Body of pancreas (tissue), 4 donors: ENCODE results near the gene EVL. TPM values are rescaled to one million over a fixed set of nuclear protein-coding genes. Genes with fewer than 3 reads are reported as not detected.

Experiments used
- ATAC-seq: fragments of 150-250 bp; one replicate; pipeline ENCODE4 v1.9.1; 2016
- DNase-seq, 4 donors: peaks; one replicate each; pipeline ENCODE4 v3.0.0-alpha.2; 2019
- H3K27ac ChIP-seq, 4 donors: fragments of 200-600 bp; sonication (generic); 1 replicate in 3 of 4; 2 replicates in 1 of 4; pipeline versions ENCODE4 v1.5.1 to v1.6.1; 2016 to 2019; ENCODE audit warnings: mild to moderate bottlenecking in 1 of 4, mixed read lengths in 1 of 4, moderate library complexity in 1 of 4
- H3K27me3 ChIP-seq, 2 donors: fragments of 200-600 bp; sonication (generic); one replicate each; pipeline ENCODE4 v1.6.0; 2016; ENCODE audit warnings: mild to moderate bottlenecking in 1 of 2
- H3K36me3 ChIP-seq, 2 donors: fragments of 200-600 bp; sonication (generic); replicated peaks in 1 of 2; 2 replicates each; pipeline ENCODE4 v1.5.1; 2016; ENCODE audit warnings: low read depth in 2 of 2; ENCODE audit not compliant: insufficient read depth in 1 of 2
- H3K4me1 ChIP-seq: fragments of 200-600 bp; sonication (generic); one replicate; pipeline ENCODE4 v1.6.0; 2016
- H3K4me3 ChIP-seq, 2 donors: fragments of 200-600 bp; sonication (generic); 1 replicate in 1 of 2; 2 replicates in 1 of 2; pipeline ENCODE4 v1.5.1; 2016 to 2019
- H3K9me3 ChIP-seq, 3 donors: fragments of 200-600 bp; sonication (generic); 1 replicate in 2 of 3; 2 replicates in 1 of 3; pipeline ENCODE4 v1.5.1; 2016
- CTCF ChIP-seq, 7 experiments: fragments of 450-650 bp in 4 of 7; fragments of 200-600 bp in 3 of 7; sonication (generic) in 3 of 7; IDR thresholded peaks; one replicate each; pipeline ENCODE4 v1.5.1; 2016 to 2019; ENCODE audit warnings: antibody characterized with exemption in 7 of 7
- POLR2A ChIP-seq, 3 donors: fragments of 450-650 bp; IDR thresholded peaks; one replicate each; pipeline ENCODE4 v1.6.1; 2016; ENCODE audit warnings: antibody characterized with exemption in 3 of 3, mild to moderate bottlenecking in 2 of 3
- WGBS, 2 donors: methylation state at CpG; one replicate each; pipeline ENCODE4 v1.1.5; 2017; 5-methylcytosine and 5-hydroxymethylcytosine counted together
- intact Hi-C: fragments of 100-400 bp; cut with DNase I; formaldehyde crosslinking; loops from one replicate; pipeline ENCODE4 v1.15.1; 2023
- total RNA-seq, 2 donors: library from RNA; depleted of rRNA; stranded (reverse); fragments of >200 nt; gene quantifications; one replicate each; pipeline ENCODE4 v1.1.0, GENCODE V29; 2016

EVL gene
- total RNA-seq, 2 donors from 2014 or later = 22.3 to 57.7 TPM

DNA sequence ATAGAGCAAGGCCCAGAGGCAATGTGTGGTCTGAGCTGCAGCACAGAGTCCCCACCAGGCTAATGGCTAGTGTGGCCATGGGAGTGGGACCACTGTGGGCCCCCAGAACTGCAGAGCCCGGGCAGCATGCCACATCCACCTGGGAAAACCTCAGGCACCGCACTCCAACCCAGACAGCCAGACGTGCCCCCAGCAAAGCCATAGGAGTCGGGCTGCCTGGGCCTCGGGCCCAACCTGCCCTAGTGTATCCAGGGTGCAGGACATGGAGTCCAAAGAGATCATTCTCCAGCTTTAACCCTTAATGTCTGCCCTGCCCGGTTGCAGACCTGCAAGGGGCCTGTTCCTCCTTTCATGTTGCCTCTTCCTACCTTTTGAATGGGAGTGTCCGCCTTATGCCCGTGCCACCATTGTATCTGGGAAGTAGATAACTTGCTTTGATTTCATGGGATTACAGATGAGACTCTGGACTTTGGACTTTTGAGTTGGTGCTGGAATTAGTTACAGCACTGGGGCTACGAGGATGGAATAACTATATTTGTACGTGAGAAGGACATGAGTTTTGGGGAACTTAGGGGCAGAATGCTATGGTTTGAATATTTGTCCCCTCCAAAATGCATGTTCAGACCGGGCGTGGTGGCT lies 123.3 kb downstream of the EVL start:
- no peak for DNase-seq
- 88 to 89% methylated on average over 7 to 12 of the region's 12 CpGs for WGBS, 2 donors
- ATAC-seq = no peak
- Histone ChIP-seq H3K9me3 (no peaks in the 10 kb centered on the region), H3K4me3 (no peak overlapping the region), H3K4me1 (peaks cover 18% of the 10 kb centered on the region), H3K27me3 (no peaks in the 10 kb centered on the region), H3K27ac (no peak overlapping the region), H3K36me3 (no peaks in the 10 kb centered on the region)
- intact Hi-C loops = no loop called here
- no peak for TF ChIP-seq POLR2A (IDR thresholded peaks at IDR 0.05)
- TF ChIP-seq CTCF (IDR thresholded peaks at IDR 0.05) = no peak

- 83 to 85% methylated on average over 1 of the region's 1 CpG for WGBS, 2 donors
- no peak for ATAC-seq
- peaks cover 20% of the 10 kb centered on the region for H3K4me1 ChIP-seq
- DNase-seq = no peak
- no peaks in the 10 kb centered on the region for H3K36me3 ChIP-seq
- no peak overlapping the region for H3K27ac ChIP-seq
- TF ChIP-seq POLR2A (IDR thresholded peaks at IDR 0.05) (no peak), CTCF (IDR thresholded peaks at IDR 0.05) (no peak)
- H3K27me3 ChIP-seq = no peaks in the 10 kb centered on the region
- intact Hi-C loops = no loop called here
- no peak overlapping the region for H3K4me3 ChIP-seq
- H3K9me3 ChIP-seq = no peaks in the 10 kb centered on the region
These were observed 124.9 kb downstream of the EVL start for GRCh38 chr14:100190126-100190525.

DNA sequence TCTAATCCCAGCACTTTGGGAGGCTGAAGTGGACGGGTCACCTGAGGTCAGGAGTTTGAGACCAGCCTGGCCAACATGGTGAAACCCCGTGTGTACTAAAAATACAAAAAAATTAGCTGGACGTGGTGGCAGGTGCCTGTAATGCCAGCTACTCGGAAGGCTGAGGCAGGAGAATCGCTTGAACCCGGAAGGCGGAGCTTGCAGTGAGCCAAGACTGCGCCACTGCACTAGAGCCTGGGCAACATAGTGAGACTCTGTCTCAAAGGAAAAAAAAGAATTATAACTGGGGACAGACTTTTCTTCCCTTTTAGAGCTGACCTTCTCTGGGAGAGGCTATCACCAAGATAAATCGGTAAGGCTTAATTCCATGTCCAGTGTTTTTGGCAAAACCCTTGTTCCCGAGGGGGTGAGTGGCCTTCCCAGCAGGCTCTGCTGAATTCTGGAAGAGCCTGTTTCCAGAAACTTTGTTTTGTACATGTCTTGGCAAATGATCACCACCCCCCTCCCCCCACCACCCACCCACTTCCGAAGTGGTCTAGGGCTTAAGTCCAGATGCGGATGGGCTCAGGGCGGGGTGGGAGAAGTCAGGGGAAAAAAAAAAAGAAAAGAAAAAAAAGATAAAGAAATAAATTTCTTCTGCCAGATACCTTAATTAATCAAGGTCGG lies 126.5 kb downstream of the EVL start:
- H3K4me1 ChIP-seq = peaks cover 20% of the 10 kb centered on the region
- H3K27me3 ChIP-seq = no peaks in the 10 kb centered on the region
- 65 to 79% methylated on average over 13 to 14 of the region's 14 CpGs for whole genome bisulfite sequencing, 2 donors
- intact Hi-C loops = no loop called here
- TF ChIP-seq POLR2A (IDR thresholded peaks at IDR 0.05) (no peak), CTCF (IDR thresholded peaks at IDR 0.05) (no peak)
- ATAC-seq (no peak), DNase-seq (peak in 1 of 4 donors; percentile 16)
- H3K4me3 ChIP-seq = no peak overlapping the region
- no peaks in the 10 kb centered on the region for H3K36me3 ChIP-seq
- H3K27ac ChIP-seq = peak overlapping the region in 2 of 4 donors; percentile 82 to 94
- no peaks in the 10 kb centered on the region for H3K9me3 ChIP-seq

GRCh38 chr14:100192250-100192671 lies 127.0 kb downstream of the EVL start:
- WGBS, 2 donors = 52 to 56% methylated on average over 17 to 21 of the region's 21 CpGs

More at GRCh38 chr14:100192250-100192671, 127.0 kb downstream of the EVL start:
- no peak for ATAC-seq
- TF ChIP-seq CTCF (IDR thresholded peaks at IDR 0.05) = no peak
- TF ChIP-seq POLR2A (IDR thresholded peaks at IDR 0.05) = no peak
- H3K27me3 ChIP-seq = no peaks in the 10 kb centered on the region
- H3K9me3 ChIP-seq = no peaks in the 10 kb centered on the region
- H3K4me3 ChIP-seq = no peak overlapping the region
- H3K36me3 ChIP-seq = no peaks in the 10 kb centered on the region
- H3K4me1 ChIP-seq = peaks cover 20% of the 10 kb centered on the region
- DNase-seq = peak; percentile 17 to 43 (median 29)
- intact Hi-C loops = no loop called here
- peak overlapping the region; percentile 71 to 95 (median 88) for H3K27ac ChIP-seq
